ENCODE data around the gene SH2D2A.

Gene SH2D2A

DNA sequence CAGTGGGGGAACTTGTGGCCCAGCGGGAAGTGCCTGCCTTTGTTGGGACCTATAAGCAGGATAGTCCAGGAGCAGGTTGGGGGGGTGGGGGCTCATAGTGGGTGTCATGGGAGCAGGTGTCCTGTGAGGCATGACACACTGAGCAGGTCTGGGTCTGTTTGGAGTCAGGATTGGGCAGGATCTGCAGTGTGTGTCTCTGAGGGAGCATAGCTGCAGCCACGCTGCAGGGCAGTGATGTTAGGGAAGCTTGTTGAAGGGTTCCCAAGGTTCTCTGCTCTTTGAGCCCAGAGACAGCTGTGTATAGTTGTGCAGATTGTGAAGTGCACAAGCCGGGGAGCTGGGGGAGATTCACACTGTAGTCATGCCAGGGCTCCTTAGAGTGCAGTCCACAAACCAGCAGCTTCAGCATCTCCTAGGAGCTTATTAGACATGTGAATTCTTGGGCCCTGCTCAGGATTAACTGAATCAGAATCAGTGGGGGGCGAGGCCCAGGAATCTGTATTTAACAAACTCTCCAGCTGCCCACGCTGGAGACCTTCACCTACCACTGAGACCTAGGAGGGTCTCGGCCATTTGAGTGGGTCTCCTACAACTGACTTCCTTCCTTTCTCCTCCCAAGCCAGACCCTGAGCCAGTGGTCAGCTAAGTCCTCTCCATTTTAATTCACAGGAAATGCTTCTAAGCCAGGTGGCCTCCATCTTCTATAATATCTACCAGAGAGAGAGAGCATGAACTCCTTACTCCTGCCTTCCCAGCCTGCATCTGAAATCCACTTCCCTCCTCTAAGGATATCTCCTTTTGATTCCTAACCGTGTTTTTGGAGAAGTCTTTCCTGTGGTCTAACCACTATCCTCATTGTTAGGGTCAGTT is 31.2 kb upstream of the SH2D2A start:
- no peak for DNase-seq

DNA sequence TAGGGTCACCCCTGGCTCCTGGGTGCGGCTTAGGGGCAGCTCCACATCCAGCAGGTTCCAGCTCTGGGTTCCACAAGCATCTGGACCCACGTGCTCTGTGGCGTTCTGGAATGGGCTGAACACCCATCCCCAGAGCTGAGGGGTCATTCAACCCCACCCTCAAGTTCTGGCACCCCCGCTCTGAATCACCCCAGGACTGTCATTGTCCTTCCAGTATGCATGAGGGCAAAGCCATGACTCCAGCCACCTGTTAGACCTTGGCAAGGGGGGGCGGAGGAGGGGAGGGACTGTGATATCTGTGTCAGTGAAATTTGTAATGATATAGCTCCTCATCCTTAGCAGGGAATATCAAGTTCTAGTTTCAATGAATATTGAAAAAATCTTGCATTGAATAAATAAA is 30.0 kb upstream of the SH2D2A start:
- DNase-seq: no peak

DNA sequence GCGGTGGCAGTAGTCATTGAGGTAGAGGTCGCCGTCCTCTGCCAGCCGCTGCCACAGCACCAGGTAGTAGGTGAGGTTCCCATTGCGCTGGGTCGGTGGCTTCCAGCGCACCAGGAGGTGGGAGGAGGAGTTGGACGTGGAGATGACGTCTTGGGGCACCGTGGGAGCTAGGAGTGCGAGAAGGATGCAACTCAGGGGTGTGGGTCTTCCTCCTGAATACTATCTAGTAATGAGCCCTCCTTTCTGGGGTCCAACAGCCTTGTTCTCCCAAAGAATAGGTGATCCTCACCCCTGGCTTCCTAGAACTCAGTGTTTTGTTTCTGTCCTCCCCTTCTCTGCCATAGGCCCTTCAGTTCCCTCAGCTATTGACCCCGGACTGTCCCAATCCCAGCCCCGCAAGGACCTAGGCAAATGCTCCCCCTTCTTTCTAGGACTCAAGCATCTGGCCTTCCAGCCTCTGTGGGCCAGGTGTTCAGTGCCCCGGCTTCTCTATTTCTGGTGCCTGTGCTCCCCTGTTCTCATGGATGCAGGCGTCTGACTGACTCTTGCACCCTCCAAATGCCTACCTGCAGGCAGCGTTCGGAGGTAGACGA is 29.4 kb upstream of the SH2D2A start:
- no peak for DNase-seq

DNA sequence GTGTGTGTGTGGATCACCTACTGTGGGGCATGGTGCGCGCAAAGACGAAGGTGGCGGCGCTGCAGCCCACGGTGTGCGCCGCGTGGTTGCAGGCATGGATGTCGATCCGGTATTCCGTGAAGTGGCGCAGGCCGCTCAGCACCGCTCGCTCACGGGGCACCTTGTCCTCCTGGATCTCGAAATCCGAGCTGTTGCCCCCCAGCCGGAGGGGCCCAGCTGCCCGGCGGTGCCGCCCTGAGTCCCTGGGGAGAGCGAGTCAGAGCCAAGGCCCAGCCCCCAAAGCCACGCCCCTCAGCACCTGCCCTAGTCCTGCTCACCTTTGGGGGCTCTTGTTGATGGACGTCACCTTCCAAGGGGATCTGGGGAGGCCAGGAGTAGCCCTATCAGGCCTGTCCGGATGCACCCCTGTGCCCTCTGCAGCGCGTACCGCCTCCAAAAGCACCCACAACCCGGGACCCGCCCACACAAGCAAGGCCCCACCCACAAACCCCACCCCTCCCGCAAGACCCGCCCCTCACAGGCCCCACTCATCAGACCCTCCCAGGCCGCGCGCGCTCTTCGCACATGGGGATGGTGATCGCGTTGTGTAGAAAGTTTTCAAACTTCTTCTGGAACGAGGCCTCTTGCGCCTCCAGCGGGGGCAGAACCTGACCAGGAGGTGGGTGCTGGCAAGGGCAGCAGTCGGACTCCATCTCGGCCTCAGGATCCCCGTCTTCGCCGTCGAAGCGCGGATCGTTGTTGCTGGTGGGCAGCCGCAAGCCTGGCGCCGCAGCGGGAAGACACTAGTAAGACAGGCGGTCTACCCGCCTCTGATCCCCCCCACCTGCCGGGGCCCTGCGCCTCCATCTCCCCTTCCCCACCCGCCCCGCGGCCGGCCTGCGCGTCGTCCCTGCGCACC is 28.7 kb upstream of the SH2D2A start:
- peak; percentile 41 for DNase-seq

DNA sequence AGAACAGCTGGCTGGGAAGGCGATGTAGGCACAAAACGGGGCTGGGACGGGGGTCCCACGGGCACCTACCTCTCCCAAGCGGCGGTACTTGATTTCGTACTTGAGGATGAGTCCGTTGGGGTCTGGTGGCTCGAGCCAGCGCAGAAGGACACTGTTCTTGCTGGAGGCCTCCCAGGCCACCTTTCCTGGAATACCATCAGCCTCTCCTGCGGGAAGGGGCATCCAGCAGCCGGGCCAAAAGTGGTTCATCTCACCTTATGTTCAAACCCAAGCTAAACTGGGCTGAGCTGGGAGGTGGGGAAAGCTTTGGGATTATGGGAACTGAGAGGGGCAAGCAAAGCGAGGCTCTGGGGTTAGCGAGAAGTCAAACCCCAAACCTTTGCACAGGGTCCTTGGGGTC is 28.0 kb upstream of the SH2D2A start:
- DNase-seq: no peak

DNA sequence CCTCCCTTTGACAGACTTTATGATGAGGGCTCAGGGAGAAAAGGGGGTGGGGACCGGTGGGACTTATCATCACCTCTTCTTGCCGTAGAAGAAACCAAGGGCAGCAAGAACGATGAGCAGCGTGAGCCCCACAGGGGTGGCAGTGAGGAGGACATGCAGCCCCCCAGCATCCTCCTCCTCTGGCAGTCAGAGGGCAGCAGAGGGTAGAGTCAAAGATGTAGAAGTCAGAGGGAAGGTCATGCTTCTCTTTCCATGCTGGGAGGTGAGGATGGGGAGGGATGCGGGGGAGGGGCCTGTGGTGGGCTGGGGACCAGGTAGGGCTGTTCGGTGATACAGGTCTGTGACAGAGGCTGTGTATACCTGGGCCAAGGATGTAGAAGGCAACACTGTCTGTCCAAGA is 27.5 kb upstream of the SH2D2A start:
- no peak for DNase-seq

DNA sequence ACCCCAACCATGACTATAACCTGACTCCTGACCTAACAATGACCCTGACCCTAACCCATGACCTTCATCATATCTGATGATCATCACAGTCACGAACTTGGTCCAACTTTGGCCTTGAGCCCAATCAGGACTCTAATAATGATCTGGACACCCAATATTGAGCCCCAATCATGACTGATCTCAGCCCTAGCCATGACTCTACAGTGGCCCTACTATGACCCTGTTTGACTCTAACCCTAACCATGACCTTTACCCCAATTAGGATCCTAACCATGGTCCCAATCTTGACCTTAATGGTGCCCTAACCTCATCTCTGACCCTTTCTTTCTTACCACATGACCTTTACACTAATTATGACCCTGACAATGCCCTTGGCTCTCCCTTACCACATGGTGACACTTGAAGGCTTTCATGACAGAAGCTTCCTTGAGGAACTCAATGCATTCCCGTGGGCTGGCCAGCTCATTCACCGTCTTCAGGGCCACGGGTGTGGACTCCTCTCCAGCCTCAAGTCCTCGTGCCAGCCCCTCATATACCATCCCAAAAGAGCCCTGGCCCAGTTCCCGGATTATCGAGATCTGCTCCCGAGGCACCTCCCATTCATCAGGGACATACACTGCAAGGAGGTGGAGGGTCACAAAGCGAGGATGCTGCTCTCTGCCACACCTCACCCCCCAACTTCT is 26.1 kb upstream of the SH2D2A start:
- no peak for DNase-seq

DNA sequence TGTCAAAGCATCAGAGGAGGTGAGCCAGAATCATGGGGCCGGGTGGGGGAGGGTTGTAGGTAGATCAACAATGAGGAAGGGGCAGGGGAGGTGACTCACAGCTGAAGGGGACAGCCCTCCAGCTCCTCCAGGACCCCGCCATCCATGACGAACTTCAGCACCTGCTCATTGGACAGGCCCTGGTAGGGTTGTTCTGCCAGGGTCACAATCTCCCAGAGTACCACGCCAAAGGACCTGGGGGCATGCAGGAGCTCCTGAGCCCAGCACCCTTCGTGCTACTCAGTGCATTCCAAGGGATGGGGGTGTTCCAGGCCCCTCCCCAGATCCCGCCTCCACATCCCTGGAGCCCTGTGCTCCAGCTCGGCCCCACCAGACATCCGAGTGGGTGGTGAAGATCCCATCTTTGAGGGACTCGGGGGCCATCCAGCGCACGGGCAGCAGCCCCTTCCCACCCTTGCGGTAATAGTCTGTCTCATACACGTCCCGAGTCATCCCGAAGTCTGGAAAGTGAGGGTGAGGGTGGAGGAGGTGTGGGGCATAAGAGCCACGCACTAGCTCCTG is 24.7 kb upstream of the SH2D2A start:
- DNase-seq: no peak

DNA sequence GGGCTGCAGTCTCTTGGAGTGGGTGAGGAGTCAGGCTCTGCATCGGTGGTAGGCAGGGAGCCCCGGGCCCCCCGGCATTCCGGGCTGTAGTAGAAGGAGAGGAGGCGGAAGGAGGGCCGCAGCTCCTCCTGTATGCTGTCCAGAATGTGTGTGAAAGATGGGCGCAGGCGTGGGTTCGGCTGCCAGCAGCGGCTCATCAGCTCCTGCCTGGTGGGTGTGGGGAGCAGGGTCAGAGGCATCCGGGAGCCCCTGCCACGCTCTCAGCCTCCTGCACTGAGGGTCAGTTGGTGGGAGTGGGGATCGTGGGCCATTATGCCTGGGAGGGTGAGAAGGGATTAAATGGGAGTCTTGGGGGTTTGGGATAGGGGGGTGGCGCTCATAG is 24.2 kb upstream of the SH2D2A start:
- DNase-seq: no peak

DNA sequence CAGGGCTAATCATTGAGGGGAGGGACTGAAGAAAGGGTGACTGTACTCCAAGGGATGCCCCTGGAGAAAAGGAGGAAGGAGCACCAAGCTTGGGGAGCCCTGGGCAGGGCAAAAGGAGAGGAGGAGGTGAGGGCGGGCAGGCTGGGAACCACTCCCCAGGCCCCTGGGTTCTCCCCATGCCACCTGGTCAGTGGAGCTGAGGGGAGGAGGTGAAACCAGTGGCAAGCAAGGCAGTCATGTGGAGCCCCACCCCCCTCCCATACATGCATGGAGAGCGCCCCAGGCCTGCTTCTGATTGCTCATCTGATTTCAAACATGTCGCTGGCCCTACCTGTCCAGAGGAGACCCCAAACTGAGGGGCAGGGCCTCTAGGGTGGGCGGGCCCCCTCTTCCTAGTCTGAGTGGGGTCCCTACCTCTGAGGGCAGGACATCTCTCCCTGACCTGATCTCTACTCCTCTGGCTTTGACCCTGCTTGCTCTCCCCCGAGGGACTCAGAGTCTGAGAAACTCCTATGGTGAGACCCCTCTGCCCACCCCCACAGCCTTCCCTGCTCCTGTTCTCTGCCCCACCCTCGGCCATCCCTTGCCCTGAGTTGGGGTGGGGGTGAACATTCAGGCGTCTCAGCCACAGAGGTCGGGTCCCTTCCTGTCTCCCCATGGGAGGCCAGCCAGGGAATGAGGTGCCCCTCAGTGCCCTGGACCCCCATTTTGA is 23.7 kb upstream of the SH2D2A start:
- no peak for DNase-seq

DNA sequence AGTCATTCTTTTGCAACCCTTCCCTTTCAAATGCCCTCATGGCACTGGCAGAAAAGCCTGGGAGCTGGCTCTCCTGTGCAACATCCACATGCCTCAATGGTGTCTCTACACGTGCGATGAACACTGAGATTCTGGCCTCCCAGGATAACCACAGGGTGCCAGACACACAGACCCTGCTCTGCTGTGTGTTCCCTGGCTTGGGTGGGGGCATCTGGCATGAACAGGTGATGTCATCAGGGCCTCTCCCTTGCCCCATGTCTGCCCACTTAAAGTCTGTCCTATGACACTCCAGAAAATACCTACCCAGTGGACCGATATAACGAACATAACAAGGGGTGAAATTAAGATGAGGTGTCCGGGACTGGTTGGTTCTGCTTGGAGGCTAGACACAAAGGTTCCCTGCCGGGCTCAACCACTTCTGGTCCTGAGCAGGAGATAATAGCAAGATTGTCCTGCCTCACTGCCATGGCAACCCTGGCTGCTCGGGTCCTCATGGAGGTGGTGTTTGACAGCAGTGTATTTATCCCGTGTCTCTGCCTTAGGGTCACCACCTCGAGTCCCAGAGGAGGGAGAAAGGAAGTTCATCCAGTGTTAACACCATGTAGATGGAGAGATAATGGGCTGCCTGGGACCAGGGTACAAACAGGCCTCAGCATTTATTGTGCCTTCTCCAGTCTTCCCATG is 22.9 kb upstream of the SH2D2A start:
- DNase-seq: no peak

DNA sequence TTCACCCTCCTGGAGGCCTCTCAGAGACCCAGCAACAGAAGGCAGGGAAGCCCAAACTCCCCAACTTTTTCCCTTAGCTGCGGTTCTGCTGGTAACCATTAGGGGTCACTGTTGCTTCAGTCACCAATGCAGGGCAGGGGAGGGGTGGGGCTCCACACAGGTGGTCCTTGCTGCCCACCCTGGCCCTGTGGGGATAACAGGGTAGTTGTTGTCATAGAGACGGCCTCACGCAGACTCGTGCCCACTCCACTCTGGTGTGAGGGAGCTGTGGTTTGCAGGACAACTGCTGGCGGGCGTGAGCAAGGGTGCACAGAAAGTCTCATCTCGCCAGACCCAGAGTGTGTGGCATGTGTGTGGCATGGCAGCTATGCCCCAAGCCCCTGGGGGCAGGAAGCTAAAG is 22.3 kb upstream of the SH2D2A start:
- peak; percentile 39 to 66 for DNase-seq

DNA sequence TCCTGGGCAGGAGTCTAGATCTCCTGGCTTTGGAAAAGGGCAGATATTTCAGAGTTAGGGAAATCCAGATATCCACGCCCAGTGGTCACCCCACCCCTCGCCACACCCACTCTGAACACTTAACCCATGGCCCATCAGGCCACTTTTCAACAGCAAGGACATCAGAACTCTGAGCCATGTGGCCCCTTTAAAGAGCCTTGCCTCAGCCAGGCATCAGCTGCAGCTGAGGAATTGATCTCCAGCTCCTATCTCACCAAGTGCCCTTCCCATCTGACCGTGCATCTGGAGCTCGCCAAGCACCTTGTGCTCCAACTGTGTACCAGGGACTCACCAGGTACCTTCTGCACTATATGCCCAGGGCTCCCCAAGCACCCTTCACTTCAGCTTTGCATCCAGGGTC is 20.2 kb upstream of the SH2D2A start:
- no peak for DNase-seq

DNA sequence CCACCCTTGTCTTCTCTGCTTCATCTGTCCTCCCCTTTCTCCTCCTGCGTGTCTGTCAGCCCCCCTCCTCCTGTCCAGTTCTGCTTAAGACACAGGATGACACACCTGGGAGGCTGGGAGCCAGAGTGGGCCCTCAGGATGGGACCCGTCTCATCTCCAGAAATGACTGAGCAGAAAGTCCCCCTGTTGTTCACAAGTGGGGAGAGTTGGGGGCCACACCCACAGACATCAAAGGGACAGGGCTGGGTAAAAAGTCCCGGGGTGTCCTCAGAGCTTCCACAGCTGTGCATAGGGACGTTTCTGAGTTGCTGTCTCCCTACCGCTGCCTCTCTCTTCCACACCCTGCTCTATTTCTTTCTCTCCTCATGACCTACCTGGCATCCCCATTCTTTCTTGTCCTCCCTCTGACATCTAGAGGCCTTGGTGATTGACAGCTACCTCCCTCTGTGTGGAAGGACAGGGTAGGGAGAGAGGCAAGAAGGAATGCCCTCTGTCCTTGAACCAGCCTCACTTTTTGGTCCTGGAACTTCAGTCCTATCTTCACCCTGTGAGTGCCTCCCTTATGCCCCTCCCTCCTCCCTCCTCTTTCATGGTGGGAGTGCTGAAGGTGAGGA is 19.5 kb upstream of the SH2D2A start:
- peak; percentile 37 to 49 for DNase-seq

DNA sequence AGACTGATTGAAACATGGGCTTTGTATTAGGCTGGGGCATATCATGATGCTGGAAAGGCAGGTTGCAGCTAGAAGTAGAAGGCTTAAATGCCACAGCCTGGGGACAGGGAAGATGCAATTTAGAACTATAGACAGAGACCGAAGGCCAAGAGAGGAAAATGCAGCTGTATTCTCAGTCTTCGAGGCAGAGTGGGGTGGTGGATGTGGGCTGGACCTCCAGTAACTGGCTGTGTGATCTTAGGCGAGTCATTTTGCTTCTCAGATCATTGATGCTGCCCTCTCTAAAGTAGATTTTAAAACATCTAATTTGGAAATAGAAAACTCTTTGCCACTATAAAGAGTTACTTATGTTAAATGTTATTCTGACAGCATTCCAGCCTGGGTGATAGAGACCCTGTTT is 17.7 kb upstream of the SH2D2A start:
- no peak for DNase-seq

DNA sequence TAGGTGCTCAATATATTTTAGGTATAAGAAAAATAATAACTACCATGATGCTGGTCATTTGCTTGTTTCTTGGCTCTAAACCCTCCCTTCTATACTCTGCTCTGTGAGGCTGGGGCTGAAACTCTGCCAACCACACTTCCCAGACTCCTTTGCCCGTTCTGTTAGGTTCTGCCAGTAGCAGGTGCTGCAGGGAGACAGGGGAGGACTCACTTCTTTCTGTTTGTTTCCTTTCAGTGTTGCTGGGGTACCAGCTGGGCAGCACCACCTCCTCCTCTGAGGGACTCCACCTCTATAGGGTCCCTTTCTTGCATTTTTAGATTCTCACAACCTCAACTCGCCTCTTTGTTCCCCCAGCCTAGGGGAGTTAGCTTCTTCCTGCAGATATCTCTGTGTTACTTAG is 17.0 kb upstream of the SH2D2A start:
- no peak for DNase-seq

DNA sequence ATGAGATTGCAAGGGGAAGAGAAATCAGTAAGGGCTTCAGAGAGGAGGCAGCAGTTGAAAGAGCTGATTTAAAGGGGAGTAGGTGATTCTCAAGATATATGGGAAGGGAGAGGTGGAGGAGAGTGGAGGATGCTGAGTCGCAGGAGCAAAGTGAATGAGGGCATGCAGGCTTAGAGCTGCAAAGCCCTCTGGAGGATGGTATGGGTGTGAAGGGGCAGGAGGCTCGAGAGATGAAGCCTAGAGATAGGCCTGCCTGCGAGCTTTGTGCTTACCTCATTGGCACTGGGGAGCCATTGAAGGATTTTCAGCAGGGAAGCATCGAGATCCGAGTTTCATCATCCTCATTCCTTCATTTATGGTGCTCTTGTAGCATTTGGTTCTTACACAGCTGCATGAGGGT is 15.8 kb upstream of the SH2D2A start:
- no peak for DNase-seq

DNA sequence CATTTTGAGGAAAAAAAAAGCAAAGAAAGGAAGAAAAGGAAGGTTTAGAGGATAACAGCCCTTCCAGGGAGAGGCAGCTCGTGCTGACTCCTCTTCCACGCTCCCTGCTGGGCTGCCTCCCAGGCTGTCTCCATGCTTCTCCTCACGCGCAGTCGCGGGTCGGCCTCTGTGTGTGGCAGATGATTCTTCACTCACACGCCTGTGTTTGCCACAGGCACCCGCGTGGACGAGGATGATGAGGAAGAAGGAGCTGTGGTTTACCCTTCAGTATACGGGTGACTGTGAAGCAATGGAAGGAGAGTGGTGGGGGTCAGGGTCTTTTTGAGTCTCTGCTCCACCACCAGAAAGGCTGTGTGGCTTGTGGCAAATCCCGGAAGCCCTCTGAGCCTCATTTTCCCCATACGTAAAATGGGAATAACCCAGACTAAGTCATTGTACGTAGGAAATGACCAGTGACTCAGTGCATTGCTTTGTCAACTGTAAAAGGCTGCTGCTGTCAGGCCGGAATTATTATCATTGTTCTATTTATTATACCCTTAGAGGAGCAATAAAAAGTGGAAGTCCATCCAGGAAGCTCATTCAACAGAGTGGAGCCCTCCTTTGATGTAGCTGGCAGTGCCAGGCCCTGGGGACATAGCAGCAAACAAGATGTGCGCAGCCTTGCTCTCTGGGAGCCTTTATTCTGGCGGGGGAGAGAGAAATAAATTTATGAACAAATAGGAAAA is 11.9 kb upstream of the SH2D2A start:
- no peak for DNase-seq

DNA sequence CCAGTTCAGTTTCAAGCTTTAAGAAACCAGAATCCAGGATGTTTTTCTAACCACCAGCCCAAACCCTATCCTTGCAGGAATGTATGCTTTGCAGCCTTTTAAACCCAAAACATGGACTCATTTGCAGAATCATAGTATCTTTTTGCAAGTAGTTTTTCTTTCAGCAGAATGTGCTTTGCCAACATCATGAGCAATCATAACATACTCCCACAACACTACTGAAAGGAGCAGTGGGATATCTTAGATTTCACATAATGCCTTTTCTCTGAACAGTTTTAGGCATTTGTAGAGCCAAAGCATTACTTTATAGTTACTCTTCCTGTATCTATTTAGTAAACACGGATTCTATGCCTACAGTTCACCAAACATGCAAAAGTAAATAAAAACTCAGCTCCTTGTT is 10.0 kb upstream of the SH2D2A start:
- no peak for DNase-seq

DNA sequence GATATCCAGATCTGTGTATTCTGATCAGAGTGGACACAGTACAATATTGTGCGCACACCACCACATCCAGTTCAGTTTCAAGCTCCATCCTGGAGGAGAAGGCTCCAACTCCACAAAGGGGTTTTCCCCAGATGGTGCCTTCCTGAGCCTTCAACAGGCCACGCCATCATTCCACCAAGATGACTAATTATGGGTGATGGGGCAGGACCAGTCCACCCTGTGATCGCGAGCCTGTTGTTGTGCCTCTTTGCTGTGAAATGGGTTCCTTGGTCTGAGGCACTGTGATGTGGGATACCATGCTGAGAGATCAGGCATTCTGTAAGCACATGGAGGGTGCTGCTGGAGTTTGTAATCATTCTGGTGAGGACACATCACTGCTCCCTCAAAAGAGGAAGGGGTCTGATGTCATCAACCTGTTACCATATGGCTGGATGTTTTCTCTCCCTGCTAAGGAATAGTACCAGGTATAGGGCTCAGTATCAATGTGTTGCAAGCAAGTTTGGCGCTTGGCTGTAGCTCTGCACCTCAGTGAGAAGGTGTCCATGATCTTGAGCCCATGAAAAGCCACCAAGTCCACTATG is 6.7 kb upstream of the SH2D2A start:
- no peak for DNase-seq

Measured in CD4-positive, alpha-beta T cell treated with Interleukin-1 beta for 1 hour (primary cell).